Activated CD4-positive, alpha-beta T cell treated with anti-CD3 and anti-CD28 coated beads for 36 hours (primary cell): Measurements from ENCODE around the gene PPP2R5D. TPM values are rescaled to one million over a fixed set of nuclear protein-coding genes. Genes with fewer than 3 reads are reported as not detected.

Experiments used
- ATAC-seq: fragments of 200-7000 bp; cut with Tn5 transposase; one replicate; pipeline ENCODE4 v1.10.0; 2021; ENCODE audit warnings: mild to moderate bottlenecking, moderate library complexity
- CTCF ChIA-PET: fragments of 350-600 bp; sonication (Branson Sonifier 250); formaldehyde crosslinking; loops from one replicate; lab custom pipeline; 2021; ENCODE audit warnings: antibody characterized with exemption; lab: Charles Lee
- POLR2A ChIA-PET: fragments of 350-600 bp; sonication (Branson Sonifier 250); formaldehyde crosslinking; loops from one replicate; lab custom pipeline; 2021; ENCODE audit warnings: antibody characterized with exemption, inconsistent platforms; lab: Charles Lee
- DNase-seq: peaks from one replicate; pipeline ENCODE4 v3.0.0-alpha.2; 2020
- H3K27ac Mint-ChIP-seq: one replicate; pipeline ENCODE4 v1.8.0; 2021; ENCODE audit warnings: mixed read lengths
- H3K27me3 Mint-ChIP-seq: one replicate; pipeline ENCODE4 v1.8.0; 2021; ENCODE audit warnings: mixed read lengths
- H3K36me3 Mint-ChIP-seq: one replicate; pipeline ENCODE4 v1.8.0; 2021; ENCODE audit warnings: low read depth, mixed read lengths
- H3K4me1 Mint-ChIP-seq: one replicate; pipeline ENCODE4 v1.8.0; 2021; ENCODE audit warnings: mixed read lengths
- H3K4me3 Mint-ChIP-seq: one replicate; pipeline ENCODE4 v1.8.0; 2021; ENCODE audit warnings: mild to moderate bottlenecking, moderate library complexity, mixed read lengths
- H3K9me3 Mint-ChIP-seq: one replicate; pipeline ENCODE4 v1.8.0; 2021; ENCODE audit warnings: low read depth, mixed read lengths
- intact Hi-C, 2 experiments: fragments of 100-400 bp; cut with DNase I in 1 of 2; cut with micrococcal nuclease in 1 of 2; formaldehyde crosslinking; loops; one replicate each; pipeline versions ENCODE4 v1.14.2 to v1.15.1; 2022 to 2024; cut with DNase I, micrococcal nuclease
- total RNA-seq, 2 experiments: library from RNA; stranded (reverse); gene quantifications; one replicate each; pipeline ENCODE4 v1.2.3, GENCODE V29; 2021

Gene PPP2R5D
- total RNA-seq, 2 experiments from 2014 or later, result 51.0 to 57.3 TPM

DNA sequence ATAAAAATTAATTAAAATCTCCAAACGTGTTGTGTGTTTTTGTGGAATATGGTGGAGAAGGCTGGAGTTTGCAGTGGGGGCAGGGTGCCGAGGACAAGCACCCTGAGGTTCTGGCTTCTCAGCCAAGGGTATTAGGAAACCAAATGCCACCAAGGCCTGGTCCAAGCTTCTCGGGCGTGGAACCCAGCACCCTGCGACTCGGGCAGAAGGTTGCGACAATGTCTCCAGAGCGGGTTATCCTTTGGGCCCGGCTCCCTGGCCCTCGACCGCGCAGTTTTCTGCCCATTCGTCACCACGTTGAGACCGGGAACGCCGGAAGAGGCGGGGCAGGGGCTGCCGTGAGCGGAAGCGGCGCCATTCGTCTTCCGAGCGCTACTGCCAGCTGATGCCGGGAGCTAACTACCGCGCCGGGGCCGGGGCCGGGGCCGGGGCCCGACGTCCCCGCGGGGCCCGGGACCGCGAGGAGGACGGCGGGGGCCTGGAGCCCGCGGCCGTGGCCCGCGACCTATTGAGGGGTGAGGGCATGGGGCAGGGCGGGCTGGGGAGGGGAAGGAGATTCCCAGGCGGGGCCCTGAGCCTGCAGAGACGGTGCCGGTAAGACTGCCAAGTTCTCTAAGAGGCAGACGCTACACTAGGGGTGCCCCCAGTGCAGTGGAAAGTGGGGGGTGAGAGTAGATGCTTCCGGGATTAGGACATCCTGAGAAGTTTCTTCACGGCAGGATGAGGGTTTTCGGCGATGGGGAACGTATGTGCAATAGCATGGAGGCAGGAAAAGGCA lies 37.1 kb downstream of the PPP2R5D start, which contains the start of gene RRP36:
RRP36 (plus strand) TSS at position 354 of the 778 bp plus-strand sequence; CDS start at position 386, 32 bp downstream.
- Mint-ChIP-seq H3K9me3 (no peaks in the 10 kb centered on the region), H3K4me3 (peak within 1 kb of the TSS; percentile 93), H3K27ac (peak within 1 kb of the TSS; percentile 88), H3K27me3 (no peaks in the 10 kb centered on the region), H3K36me3 (peaks cover 40% of the 10 kb centered on the region), H3K4me1 (peaks cover 32% of the 10 kb centered on the region)
- POLR2A ChIA-PET, result interaction anchor here (0.6 to 0.8 kb wide), 3 partner anchors 11 to 550 kb away, joined by 3 to 4 read pairs (median 3); no protein-coding TSS in a partner anchor
- intact Hi-C loops, result loop anchor here (1.0 to 5.0 kb wide), 4 partner anchors 8 to 119 kb away; partner anchors contain the start of genes KLC4 (in 1 of the 2), MEA1 (in 1 of the 2), MRPL2 (in 1 of the 2) and PEX6 (in 1 of the 2)
- CTCF ChIA-PET, result interaction anchor here (0.6 to 1.7 kb wide), 6 partner anchors 7 to 122 kb away, joined by 3 to 5 read pairs (median 4); partner anchors contain the start of genes CUL7 and KLHDC3
- peak; percentile 83 for DNase-seq
- peak; percentile 84 for ATAC-seq

GRCh38 chr6:43024436-43024835 lies 40.1 kb downstream of the PPP2R5D start:
- Mint-ChIP-seq H3K27ac (peak overlapping the region; percentile 70), H3K4me3 (peak overlapping the region; percentile 6), H3K27me3 (no peaks in the 10 kb centered on the region), H3K9me3 (no peaks in the 10 kb centered on the region), H3K36me3 (peaks cover 45% of the 10 kb centered on the region), H3K4me1 (peaks cover 29% of the 10 kb centered on the region)
- ATAC-seq (peak; percentile 24), DNase-seq (no peak)
- CTCF ChIA-PET, result interaction anchor here (0.8 kb wide), 1 partner anchor 332 kb away, joined by 3 read pairs; no protein-coding TSS in a partner anchor
- POLR2A ChIA-PET, result no interaction called here
- intact Hi-C loops, result loop anchor here in 1 of 2 experiments (5.0 kb wide), 1 partner anchor 122 kb away; no protein-coding TSS in a partner anchor

GRCh38 chr6:43026365-43026764 lies 42.0 kb downstream of the PPP2R5D start:
- Mint-ChIP-seq H3K4me1 (peaks cover 21% of the 10 kb centered on the region), H3K4me3 (no peak overlapping the region), H3K27me3 (no peaks in the 10 kb centered on the region), H3K27ac (no peak overlapping the region), H3K36me3 (peaks cover 44% of the 10 kb centered on the region), H3K9me3 (no peaks in the 10 kb centered on the region)
- ATAC-seq (no peak), DNase-seq (no peak)
- intact Hi-C loops, result no loop called here
- POLR2A ChIA-PET, result no interaction called here
- CTCF ChIA-PET, result no interaction called here

DNA sequence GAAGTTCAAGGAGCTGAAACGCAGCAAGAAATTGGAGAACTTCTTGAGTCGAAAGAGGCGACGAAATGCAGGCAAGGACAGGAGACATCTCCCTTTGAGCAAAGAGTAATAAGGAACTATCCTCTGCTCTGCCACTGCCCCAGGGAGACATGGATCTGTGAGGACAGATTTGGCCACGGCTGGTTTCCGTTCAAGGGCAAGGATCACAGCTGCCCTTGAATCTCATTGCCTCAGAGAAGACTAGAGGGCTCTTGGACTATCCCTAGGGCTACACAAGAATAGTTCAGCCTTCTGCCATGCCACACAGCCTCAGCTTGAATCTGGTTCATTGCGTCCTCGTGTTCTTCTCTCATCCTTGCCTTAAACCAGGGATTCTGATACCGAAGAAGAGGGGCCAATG lies 44.8 kb downstream of the PPP2R5D start:
- Mint-ChIP-seq H3K4me3 (no peak overlapping the region), H3K36me3 (peaks cover 56% of the 10 kb centered on the region), H3K4me1 (peaks cover 11% of the 10 kb centered on the region), H3K9me3 (no peaks in the 10 kb centered on the region), H3K27ac (no peak overlapping the region), H3K27me3 (no peaks in the 10 kb centered on the region)
- DNase-seq (no peak), ATAC-seq (no peak)
- ChIA-PET CTCF (interaction anchor here (1.0 kb wide), 1 partner anchor 25 kb away, joined by 3 read pairs; the partner anchor contains the start of gene CUL7), POLR2A (no interaction called here)
- intact Hi-C loops, result no loop called here

GRCh38 chr6:43032326-43032725 lies 48.0 kb downstream of the PPP2R5D start:
- POLR2A ChIA-PET, result interaction anchor here (0.7 kb wide), 1 partner anchor 11 kb away, joined by 3 read pairs; no protein-coding TSS in a partner anchor
- ATAC-seq (no peak), DNase-seq (no peak)
- Mint-ChIP-seq H3K4me1 (peaks cover 3% of the 10 kb centered on the region), H3K4me3 (no peak overlapping the region), H3K27ac (no peak overlapping the region), H3K27me3 (no peaks in the 10 kb centered on the region), H3K9me3 (no peaks in the 10 kb centered on the region), H3K36me3 (peaks cover 42% of the 10 kb centered on the region)
- intact Hi-C loops, result no loop called here
- CTCF ChIA-PET, result no interaction called here

GRCh38 chr6:43033496-43034189 lies 49.3 kb downstream of the PPP2R5D start:
- peaks cover 37% of the 10 kb centered on the region for H3K36me3 Mint-ChIP-seq
- no peaks in the 10 kb centered on the region for H3K9me3 Mint-ChIP-seq
- no peak overlapping the region for H3K4me3 Mint-ChIP-seq
- intact Hi-C loops, result no loop called here
- ChIA-PET POLR2A (interaction anchor here (0.8 kb wide), 1 partner anchor 25 kb away, joined by 3 read pairs; the partner anchor contains the start of genes KLC4 and MRPL2), CTCF (interaction anchor here (0.6 to 1.0 kb wide), 3 partner anchors 10 to 168 kb away, joined by 3 read pairs; no protein-coding TSS in a partner anchor)
- no peak for DNase-seq
- H3K4me1 Mint-ChIP-seq, result peaks cover 3% of the 10 kb centered on the region
- H3K27ac Mint-ChIP-seq, result peak overlapping the region; percentile 65
- ATAC-seq, result no peak
- no peaks in the 10 kb centered on the region for H3K27me3 Mint-ChIP-seq

DNA sequence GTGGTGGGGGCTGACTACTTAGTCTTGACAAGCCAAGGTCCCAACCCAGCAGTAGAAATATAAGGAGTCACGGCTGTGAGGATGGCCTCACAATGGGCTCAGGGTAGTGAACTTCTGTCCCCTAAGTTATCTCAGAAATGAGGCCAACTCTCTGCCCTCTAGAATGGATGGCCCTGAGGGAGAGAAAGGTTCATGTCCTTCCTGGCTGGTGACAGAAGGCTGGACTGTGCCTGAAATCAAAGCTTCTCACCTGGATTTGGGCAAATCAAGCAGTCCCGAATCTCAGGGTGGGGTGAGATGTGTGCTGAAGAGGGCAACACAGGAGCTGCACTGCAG lies 49.8 kb downstream of the PPP2R5D start:
- POLR2A ChIA-PET, result no interaction called here
- no peak overlapping the region for H3K27ac Mint-ChIP-seq
- no peaks in the 10 kb centered on the region for H3K9me3 Mint-ChIP-seq
- CTCF ChIA-PET, result interaction anchor here (0.6 to 1.0 kb wide), 2 partner anchors 11 to 169 kb away, joined by 3 read pairs; no protein-coding TSS in a partner anchor
- no peak for DNase-seq
- H3K4me1 Mint-ChIP-seq, result peaks cover 3% of the 10 kb centered on the region
- no peak overlapping the region for H3K4me3 Mint-ChIP-seq
- intact Hi-C loops, result no loop called here
- no peaks in the 10 kb centered on the region for H3K27me3 Mint-ChIP-seq
- H3K36me3 Mint-ChIP-seq, result peaks cover 35% of the 10 kb centered on the region
- no peak for ATAC-seq

DNA sequence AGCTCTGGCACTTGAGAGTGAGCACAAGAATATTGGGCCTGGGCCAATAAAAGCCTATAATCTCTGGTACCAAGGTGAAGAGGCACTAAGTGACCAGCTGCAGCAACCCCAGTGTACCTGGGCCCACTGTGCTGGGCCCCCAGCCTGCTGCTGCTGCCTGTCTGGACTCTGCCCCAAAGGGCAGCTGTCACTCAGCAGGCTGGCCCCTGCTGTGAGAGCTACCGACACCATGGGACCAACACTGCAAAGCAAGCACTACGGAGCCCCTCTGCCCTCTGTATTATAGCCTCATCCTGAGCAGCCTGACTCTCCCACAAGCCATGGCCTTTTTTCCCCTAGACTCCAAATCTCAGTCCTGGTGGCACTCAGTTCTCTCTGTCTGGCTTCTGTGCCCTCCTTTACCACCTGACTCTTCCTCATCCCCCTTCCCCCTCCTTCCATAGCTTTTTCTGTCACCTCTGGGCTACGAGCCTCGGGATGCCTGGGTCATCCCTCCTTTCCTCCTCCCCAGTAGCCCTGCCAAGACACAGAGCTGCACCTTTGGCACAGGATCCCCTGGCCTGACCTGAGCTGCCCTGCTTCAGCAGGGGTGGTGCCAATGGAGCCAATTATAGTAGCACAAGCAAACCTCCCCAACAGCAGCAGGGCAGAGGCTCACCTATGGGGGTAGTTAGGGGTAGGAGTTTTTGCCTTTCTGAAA lies 51.3 kb downstream of the PPP2R5D start:
- intact Hi-C loops, result no loop called here
- CTCF ChIA-PET, result interaction anchor here (0.5 to 0.7 kb wide), 3 partner anchors 14 to 539 kb away, joined by 3 read pairs; no protein-coding TSS in a partner anchor
- no peak overlapping the region for H3K4me3 Mint-ChIP-seq
- no peaks in the 10 kb centered on the region for H3K9me3 Mint-ChIP-seq
- DNase-seq, result no peak
- peaks cover 3% of the 10 kb centered on the region for H3K4me1 Mint-ChIP-seq
- no peak overlapping the region for H3K27ac Mint-ChIP-seq
- H3K27me3 Mint-ChIP-seq, result no peaks in the 10 kb centered on the region
- H3K36me3 Mint-ChIP-seq, result peaks cover 27% of the 10 kb centered on the region
- POLR2A ChIA-PET, result no interaction called here
- ATAC-seq, result no peak

- CTCF ChIA-PET, result no interaction called here
Observed at GRCh38 chr6:43036712-43037111, 52.3 kb downstream of the PPP2R5D start.

GRCh38 chr6:43037197-43037596 lies 52.8 kb downstream of the PPP2R5D start:
- Mint-ChIP-seq H3K27me3 (no peaks in the 10 kb centered on the region), H3K36me3 (peaks cover 26% of the 10 kb centered on the region), H3K27ac (no peak overlapping the region), H3K4me3 (no peak overlapping the region), H3K9me3 (no peaks in the 10 kb centered on the region), H3K4me1 (peaks cover 3% of the 10 kb centered on the region)
- ChIA-PET POLR2A (no interaction called here), CTCF (interaction anchor here (0.7 kb wide), 1 partner anchor 609 kb away, joined by 3 read pairs; no protein-coding TSS in a partner anchor)
- ATAC-seq, result no peak
- DNase-seq, result no peak
- intact Hi-C loops, result no loop called here

More at GRCh38 chr6:43036712-43037111, 52.3 kb downstream of the PPP2R5D start:
- POLR2A ChIA-PET, result no interaction called here
- no peak for DNase-seq
- no peak overlapping the region for H3K4me3 Mint-ChIP-seq
- intact Hi-C loops, result no loop called here
- H3K9me3 Mint-ChIP-seq, result no peaks in the 10 kb centered on the region
- H3K27me3 Mint-ChIP-seq, result no peaks in the 10 kb centered on the region
- ATAC-seq, result no peak
- H3K27ac Mint-ChIP-seq, result no peak overlapping the region
- H3K4me1 Mint-ChIP-seq, result peaks cover 3% of the 10 kb centered on the region
- H3K36me3 Mint-ChIP-seq, result peaks cover 27% of the 10 kb centered on the region
